ENCODE measurements around the gene RSL24D1.

GRCh38 chr15:55168350-55168974 lies 28.3 kb downstream of the RSL24D1 start:
- TF ChIP-seq CTCF (IDR thresholded peaks at IDR 0.05) (peak; percentile 5 to 39 (median 19)), POLR2A (IDR thresholded peaks at IDR 0.05) (no peak)

Measured in vagina (tissue), 2 donors.